K562 (cell line): ENCODE measurements around the gene GEMIN8. TPM values are rescaled to one million over a fixed set of nuclear protein-coding genes. Genes with fewer than 3 reads are reported as not detected.

ENCODE experiments used
- ATAC-seq: fragments of 200-7000 bp; cut with Tn5 transposase; 3 replicates; pipeline ENCODE4 v1.9.1; 2020; ENCODE audit warnings: moderate library complexity
- BruUV-seq: library from RNA; stranded (reverse); fragments of 400-500 nt; replicated peaks from 2 replicates; lab custom pipeline; 2021; lab: Mats Ljungman, UMichigan
- CTCF ChIA-PET: fragments of 300-600 bp; formaldehyde crosslinking; extraction: SDS; loops from one replicate; lab custom pipeline; 2021; ENCODE audit warnings: low intra/inter-chr PET ratio; lab: Yijun Ruan, JAX
- POLR2A ChIA-PET: fragments of 300-600, 350-650 bp; sonication (Branson Sonifier 250); formaldehyde crosslinking; extraction: SDS; loops from one replicate; lab custom pipeline; 2021; ENCODE audit warnings: antibody characterized with exemption, inconsistent platforms; lab: Yijun Ruan, JAX
- DNase-seq, 4 experiments: peaks; one replicate each; pipeline versions ENCODE4 v3.0.0 to v3.0.0-alpha.2; 2011 to 2018; ENCODE audit warnings: low spot score in 3 of 4, mixed read lengths in 3 of 4; ENCODE audit errors: extremely low read depth in 1 of 4
- FAIRE-seq: peaks from 2 replicates; lab custom pipeline; 2011; peaks lifted over from hg19 to GRCh38; lab: Jason Lieb, UNC
- H2AFZ ChIP-seq: 2 replicates; pipeline ENCODE4 v1.6.0; 2011; ENCODE audit warnings: low read depth, low read length, control low read depth, inconsistent platforms
- H3K27ac ChIP-seq: fragments of 200-600 bp; 3 replicates; pipeline ENCODE4 v1.8.0; 2011; ENCODE audit warnings: low read depth, mild to moderate bottlenecking, control low read depth, inconsistent platforms, low read length, moderate library complexity, mixed read lengths; ENCODE audit errors: extremely low read depth
- H3K27me3 ChIP-seq, 2 experiments: fragments of 300-600 bp in 1 of 2; 2 replicates in 1 of 2; 3 replicates in 1 of 2; pipeline versions ENCODE4 v1.6.0 to v1.8.0; 2011; ENCODE audit warnings: inconsistent platforms in 2 of 2, low read length in 2 of 2, mild to moderate bottlenecking in 1 of 2, mixed read lengths in 1 of 2, moderate library complexity in 1 of 2; ENCODE audit not compliant: control insufficient read depth in 2 of 2, insufficient read depth in 2 of 2
- H3K36me3 ChIP-seq: fragments of 300-600 bp; 3 replicates; pipeline ENCODE4 v1.8.0; 2011; ENCODE audit warnings: mild to moderate bottlenecking, low read length, inconsistent platforms; ENCODE audit not compliant: control insufficient read depth, insufficient read depth
- H3K4me1 ChIP-seq, 2 experiments: fragments of 200-600 bp in 1 of 2; replicated peaks in 1 of 2; 2 replicates in 1 of 2; 3 replicates in 1 of 2; pipeline versions ENCODE4 v1.5.1 to v1.8.0; 2011; ENCODE audit warnings: inconsistent platforms in 2 of 2, low read length in 2 of 2, mild to moderate bottlenecking in 1 of 2, mixed read lengths in 1 of 2, moderate library complexity in 1 of 2; ENCODE audit not compliant: control insufficient read depth in 2 of 2, insufficient read depth in 2 of 2
- H3K4me2 ChIP-seq: 2 replicates; pipeline ENCODE4 v1.6.1; 2011; ENCODE audit warnings: low read length, control low read depth, inconsistent platforms, mixed read lengths; ENCODE audit not compliant: insufficient read depth
- H3K4me3 ChIP-seq: fragments of 200-600 bp; sonication (generic), shearing (Covaris generic); 2 replicates; pipeline ENCODE4 v1.5.1; 2016; ENCODE audit warnings: control low read depth, inconsistent platforms
- H3K79me2 ChIP-seq: fragments of 200-600 bp; 3 replicates; pipeline ENCODE4 v1.8.0; 2011; ENCODE audit warnings: low read length, inconsistent platforms; ENCODE audit not compliant: control insufficient read depth, insufficient read depth
- H3K9ac ChIP-seq, 2 experiments: 2 replicates each; pipeline versions ENCODE4 v1.6.0 to v1.6.1; 2011; ENCODE audit warnings: low read depth in 2 of 2, low read length in 2 of 2, control low read depth in 1 of 2, inconsistent platforms in 1 of 2, mild to moderate bottlenecking in 1 of 2, mixed read lengths in 1 of 2; ENCODE audit not compliant: insufficient read depth in 1 of 2
- H3K9me1 ChIP-seq: one replicate; pipeline ENCODE4 v1.6.0; 2011; ENCODE audit warnings: inconsistent platforms, mild to moderate bottlenecking, low read length, moderate library complexity; ENCODE audit not compliant: control insufficient read depth, insufficient read depth
- H3K9me3 ChIP-seq: replicated peaks from 2 replicates; pipeline ENCODE4 v1.5.1; 2011; ENCODE audit warnings: low read depth, low read length, inconsistent platforms; ENCODE audit not compliant: control insufficient read depth, insufficient read depth
- H4K20me1 ChIP-seq: replicated peaks from 2 replicates; pipeline ENCODE4 v1.6.1; 2011; ENCODE audit warnings: low read length, inconsistent platforms, mixed read lengths; ENCODE audit not compliant: control insufficient read depth, insufficient read depth
- BHLHE40 ChIP-seq: IDR thresholded peaks from 2 replicates; pipeline ENCODE4 v1.6.1; 2011; ENCODE audit warnings: low read length, improper control_type of control experiment
- CC2D1A ChIP-seq: fragments of 450-650 bp; IDR thresholded peaks from 2 replicates; pipeline ENCODE4 v1.6.1; 2017; ENCODE audit warnings: mild to moderate bottlenecking
- CTCF ChIP-seq, 3 experiments: IDR thresholded peaks in 2 of 3; conservative IDR thresholded peaks in 1 of 3; 2 replicates each; pipeline ENCODE4 v1.5.1; 2011 to 2012; ENCODE audit warnings: low read length in 3 of 3, mild to moderate bottlenecking in 3 of 3, control low read depth in 2 of 3, improper control_type of control experiment in 1 of 3, inconsistent platforms in 1 of 3, low read depth in 1 of 3, mixed read lengths in 1 of 3, moderate library complexity in 1 of 3; ENCODE audit not compliant: insufficient read depth in 2 of 3
- DMBX1 ChIP-seq: fragments of 250-450 bp; sonication (Bioruptor Pico); IDR thresholded peaks from 2 replicates; pipeline ENCODE4 v1.8.0; 2022; ENCODE audit warnings: inconsistent platforms, mild to moderate bottlenecking, moderate library complexity, borderline replicate concordance
- MEIS2 ChIP-seq: fragments of 450-650 bp; IDR thresholded peaks from 2 replicates; pipeline ENCODE4 v1.6.1; 2014; ENCODE audit warnings: mild to moderate bottlenecking; ENCODE audit not compliant: partially characterized antibody
- PBX2 ChIP-seq, 2 experiments: IDR thresholded peaks in 1 of 2; conservative IDR thresholded peaks in 1 of 2; 2 replicates each; pipeline ENCODE4 v1.6.1; 2016; ENCODE audit warnings: low read depth in 2 of 2, mild to moderate bottlenecking in 1 of 2, missing compliant biosample characterization in 1 of 2, missing genetic modification characterization in 1 of 2, moderate library complexity in 1 of 2
- POLR2AphosphoS2 ChIP-seq: IDR thresholded peaks from 2 replicates; pipeline ENCODE4 v1.6.1; 2012; ENCODE audit warnings: low read length, improper control_type of control experiment
- RFX5 ChIP-seq: IDR thresholded peaks from 2 replicates; pipeline ENCODE4 v1.6.1; 2011; ENCODE audit warnings: low read depth, mild to moderate bottlenecking, improper control_type of control experiment, low read length
- SNAPC5 ChIP-seq: fragments of 250-450 bp; sonication (Bioruptor Pico); IDR thresholded peaks from 2 replicates; pipeline ENCODE4 v1.8.0; 2021; ENCODE audit warnings: moderate library complexity, mild to moderate bottlenecking, inconsistent platforms
- VEZF1 ChIP-seq: fragments of 200-800 bp; sonication (Bioruptor generic); IDR thresholded peaks from 2 replicates; pipeline ENCODE4 v1.6.1; 2017; ENCODE audit warnings: missing genetic modification characterization, missing compliant biosample characterization
- ZBTB17 ChIP-seq: fragments of 450-650 bp; formaldehyde crosslinking; IDR thresholded peaks from 2 replicates; pipeline ENCODE4 v1.4.0; 2020; ENCODE audit warnings: mild to moderate bottlenecking
- ZNF354B ChIP-seq: fragments of 250-450 bp; sonication (Bioruptor Pico); IDR thresholded peaks from 2 replicates; pipeline ENCODE4 v1.4.0; 2020
- in situ Hi-C: fragments of 300-500 bp; cut with MboI; formaldehyde crosslinking; loops from 4 replicates; pipeline ENCODE4 v1.15.0; 2018; ENCODE audit warnings: inconsistent platforms, mixed read lengths
- intact Hi-C: fragments of 100-400 bp; cut with micrococcal nuclease; formaldehyde crosslinking; loops from 2 replicates; pipeline ENCODE4 v1.14.2; 2022
- polyA plus RNA-seq, 8 experiments: library from polyadenylated mRNA; depleted of rRNA in 4 of 8; stranded (reverse) in 5 of 8; unstranded in 3 of 8; fragments of >200 nt; fragmentation: Nextera tagmentation in 2 of 8; fragmentation: Illumina TruSeq in 1 of 8; extraction: Ambion mirVana in 2 of 8; extraction: Trizol in 1 of 8; gene quantifications; 2 replicates each; pipeline versions ENCODE4 v1.2.1 to v1.2.3, GENCODE V29; 2011 to 2014; ENCODE audit warnings: inconsistent platforms in 1 of 8, missing spikeins in 1 of 8
- total RNA-seq, 7 experiments: library from RNA; depleted of rRNA in 6 of 7; stranded (reverse); fragments of >200 nt in 6 of 7; fragmentation: Illumina TruSeq in 2 of 7; extraction: Trizol in 2 of 7; gene quantifications; 2 replicates each; pipeline versions ENCODE4 v1.2.1 to v1.2.3, GENCODE V29; 2011 to 2021; ENCODE audit warnings: low replicate concordance in 1 of 7

Gene GEMIN8
- total and polyA plus RNA-seq, 9 of the 15 experiments (the other 6 are each of a cell fraction or from before 2014, with no cell fraction given), result 10.9 to 29.1 (median 16.9) TPM

- TF ChIP-seq CC2D1A (no peak), PBX2 (CRISPR knock-in tag; IDR thresholded peaks at IDR 0.05; ENCODE audit: low read depth) (no peak), PBX2 (tag; conservative IDR thresholded peaks at IDR 0.05; ENCODE audit: low read depth) (peak; percentile 75), RFX5 (no peak), CTCF (IDR thresholded peaks at IDR 0.05 in 2 of 3, conservative IDR thresholded peaks at IDR 0.05 in 1 of 3; ENCODE audit: insufficient read depth in 2 of 3, low read depth in 1 of 3, low read length in 3 of 3) (no peak), POLR2AphosphoS2 (no peak), VEZF1 (CRISPR knock-in tag) (peak; percentile 22; the same call in 1 of the 2 replicates), DMBX1 (CRISPR knock-in tag) (no peak), MEIS2 (peak; percentile 37), ZNF354B (CRISPR knock-in tag) (no peak), BHLHE40 (no peak), ZBTB17 (CRISPR knock-in tag) (no peak), SNAPC5 (CRISPR knock-in tag) (no peak)
- TF ChIP-seq, all 486 proteins: peak for 3
- FAIRE-seq (peak; percentile 46), ATAC-seq (no peak), DNase-seq (no peak)
- H3K27ac ChIP-seq, result no peak overlapping the region
- peaks cover 0 to 5% of the 10 kb centered on the region in 2 experiments; a peak in 1 of 5 replicates for H3K27me3 ChIP-seq
- H3K9ac ChIP-seq, result no peak overlapping the region
- intact Hi-C loops, result loop anchor here (2.0 kb wide), 1 partner anchor 1100 kb away; no protein-coding TSS in a partner anchor
- H3K9me1 ChIP-seq, result no peaks in the 10 kb centered on the region
- no peaks in the 10 kb centered on the region for H4K20me1 ChIP-seq
- no peaks in the 10 kb centered on the region for H3K79me2 ChIP-seq
- H3K4me3 ChIP-seq, result no peak overlapping the region
- ChIA-PET POLR2A (interaction anchor here (0.7 kb wide), 1 partner anchor 1211 kb away, joined by 3 read pairs; no protein-coding TSS in a partner anchor), CTCF (no interaction called here)
- H3K9me3 ChIP-seq, result no peaks in the 10 kb centered on the region
- H3K36me3 ChIP-seq, result no peaks in the 10 kb centered on the region
- H2AFZ ChIP-seq, result no peak overlapping the region
- H3K4me1 ChIP-seq, result no peaks in the 10 kb centered on the region; a peak in 1 of 5 replicates
- in situ Hi-C loops, result loop anchor here (10.0 kb wide), 1 partner anchor 1202 kb away; no protein-coding TSS in a partner anchor
- no TSS peak for BruUV-seq
- no peak overlapping the region for H3K4me2 ChIP-seq
These were observed 13.5 kb upstream of the GEMIN8 start for GRCh38 chrX:14043209-14043608.
